ENCODE measurements around the gene TDRD6.

The TDRD6 gene

DNA sequence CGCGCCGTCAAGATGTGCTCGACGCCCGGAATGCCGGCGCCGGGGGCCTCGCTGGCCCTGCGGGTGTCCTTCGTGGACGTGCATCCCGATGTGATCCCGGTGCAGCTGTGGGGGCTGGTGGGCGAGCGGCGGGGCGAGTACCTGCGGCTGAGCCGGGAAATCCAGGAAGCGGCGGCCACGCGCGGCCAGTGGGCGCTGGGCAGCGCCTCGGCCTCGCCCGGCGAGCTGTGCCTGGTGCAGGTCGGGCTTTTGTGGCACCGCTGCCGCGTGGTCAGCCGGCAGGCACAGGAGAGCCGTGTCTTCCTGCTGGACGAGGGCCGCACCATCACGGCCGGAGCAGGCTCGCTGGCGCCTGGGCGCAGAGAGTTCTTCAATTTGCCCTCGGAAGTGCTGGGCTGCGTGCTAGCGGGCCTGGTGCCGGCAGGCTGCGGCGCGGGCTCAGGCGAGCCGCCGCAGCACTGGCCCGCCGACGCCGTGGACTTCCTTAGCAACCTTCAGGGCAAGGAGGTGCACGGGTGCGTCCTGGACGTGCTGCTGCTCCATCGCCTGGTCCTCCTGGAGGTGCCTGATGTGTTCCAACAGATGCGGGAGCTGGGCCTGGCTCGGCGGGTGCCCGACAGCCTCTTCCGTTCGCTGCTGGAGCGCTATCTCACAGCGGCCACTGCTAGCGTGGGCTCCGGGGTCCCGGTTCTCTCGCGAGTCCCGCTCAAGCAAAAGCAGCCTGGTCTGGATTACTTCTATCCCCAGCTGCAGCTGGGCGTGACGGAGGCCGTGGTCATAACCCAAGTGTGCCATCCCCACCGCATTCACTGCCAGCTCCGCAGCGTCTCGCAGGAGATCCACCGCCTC is 656 bp downstream of the TDRD6 start:
- H3K36me3 ChIP-seq (ENCODE audit: control insufficient read depth in 1 of 2, insufficient read depth in 2 of 2, low read length in 2 of 2): no peaks in the 10 kb centered on the region
- H3K4me1 ChIP-seq (ENCODE audit: control insufficient read depth in 1 of 2, insufficient read depth in 2 of 2, low read length in 2 of 2): no peaks in the 10 kb centered on the region
- H3K27ac ChIP-seq (ENCODE audit: low read length): no peak overlapping the region

DNA sequence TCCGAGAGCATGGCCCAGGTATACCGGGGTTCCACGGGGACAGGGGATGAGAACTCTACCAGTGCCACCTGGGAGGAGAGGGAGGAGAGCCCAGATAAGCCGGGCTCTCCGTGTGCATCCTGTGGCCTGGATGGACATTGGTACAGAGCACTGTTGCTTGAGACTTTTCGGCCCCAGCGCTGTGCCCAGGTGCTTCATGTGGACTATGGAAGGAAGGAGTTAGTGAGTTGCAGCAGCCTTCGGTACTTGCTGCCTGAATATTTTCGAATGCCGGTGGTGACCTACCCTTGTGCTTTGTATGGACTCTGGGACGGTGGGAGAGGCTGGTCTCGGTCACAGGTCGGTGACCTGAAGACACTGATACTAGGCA is 1.3 kb downstream of the TDRD6 start:
- H3K27me3 ChIP-seq (ENCODE audit: low read depth, low read length): no peaks in the 10 kb centered on the region
- no peaks in the 10 kb centered on the region for H3K4me1 ChIP-seq (ENCODE audit: control insufficient read depth in 1 of 2, insufficient read depth in 2 of 2, low read length in 2 of 2)
- no peaks in the 10 kb centered on the region for H3K9me3 ChIP-seq (ENCODE audit: control insufficient read depth in 1 of 2, low read length in 2 of 2)
- no peak overlapping the region for H3K27ac ChIP-seq (ENCODE audit: low read length)
- H3K36me3 ChIP-seq (ENCODE audit: control insufficient read depth in 1 of 2, insufficient read depth in 2 of 2, low read length in 2 of 2): no peaks in the 10 kb centered on the region
- no peak overlapping the region for H3K4me3 ChIP-seq (ENCODE audit: low read depth in 1 of 2, low read length in 2 of 2)

More for the DNA sequence above, 656 bp downstream of the TDRD6 start:
- no peak overlapping the region for H3K4me3 ChIP-seq (ENCODE audit: low read depth in 1 of 2, low read length in 2 of 2)
- no peaks in the 10 kb centered on the region for H3K9me3 ChIP-seq (ENCODE audit: control insufficient read depth in 1 of 2, low read length in 2 of 2)
- H3K27me3 ChIP-seq (ENCODE audit: low read depth, low read length): no peaks in the 10 kb centered on the region

DNA sequence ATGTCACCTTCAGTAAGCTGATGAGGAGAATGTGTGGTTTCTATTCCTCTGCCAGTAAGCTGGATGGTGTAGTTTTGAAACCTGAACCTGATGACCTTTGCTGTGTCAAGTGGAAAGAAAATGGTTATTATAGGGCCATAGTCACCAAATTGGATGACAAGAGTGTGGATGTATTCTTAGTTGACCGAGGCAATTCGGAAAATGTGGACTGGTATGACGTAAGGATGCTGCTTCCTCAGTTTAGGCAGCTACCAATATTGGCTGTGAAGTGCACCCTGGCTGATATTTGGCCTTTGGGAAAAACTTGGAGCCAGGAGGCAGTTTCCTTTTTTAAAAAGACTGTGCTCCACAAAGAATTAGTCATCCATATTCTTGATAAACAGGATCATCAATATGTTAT is 2.0 kb downstream of the TDRD6 start:
- Histone ChIP-seq H3K36me3 (ENCODE audit: control insufficient read depth in 1 of 2, insufficient read depth in 2 of 2, low read length in 2 of 2) (no peaks in the 10 kb centered on the region), H3K27me3 (ENCODE audit: low read depth, low read length) (no peaks in the 10 kb centered on the region), H3K9me3 (ENCODE audit: control insufficient read depth in 1 of 2, low read length in 2 of 2) (no peaks in the 10 kb centered on the region), H3K27ac (ENCODE audit: low read length) (no peak overlapping the region), H3K4me1 (ENCODE audit: control insufficient read depth in 1 of 2, insufficient read depth in 2 of 2, low read length in 2 of 2) (no peaks in the 10 kb centered on the region), H3K4me3 (ENCODE audit: low read depth in 1 of 2, low read length in 2 of 2) (no peak overlapping the region)

DNA sequence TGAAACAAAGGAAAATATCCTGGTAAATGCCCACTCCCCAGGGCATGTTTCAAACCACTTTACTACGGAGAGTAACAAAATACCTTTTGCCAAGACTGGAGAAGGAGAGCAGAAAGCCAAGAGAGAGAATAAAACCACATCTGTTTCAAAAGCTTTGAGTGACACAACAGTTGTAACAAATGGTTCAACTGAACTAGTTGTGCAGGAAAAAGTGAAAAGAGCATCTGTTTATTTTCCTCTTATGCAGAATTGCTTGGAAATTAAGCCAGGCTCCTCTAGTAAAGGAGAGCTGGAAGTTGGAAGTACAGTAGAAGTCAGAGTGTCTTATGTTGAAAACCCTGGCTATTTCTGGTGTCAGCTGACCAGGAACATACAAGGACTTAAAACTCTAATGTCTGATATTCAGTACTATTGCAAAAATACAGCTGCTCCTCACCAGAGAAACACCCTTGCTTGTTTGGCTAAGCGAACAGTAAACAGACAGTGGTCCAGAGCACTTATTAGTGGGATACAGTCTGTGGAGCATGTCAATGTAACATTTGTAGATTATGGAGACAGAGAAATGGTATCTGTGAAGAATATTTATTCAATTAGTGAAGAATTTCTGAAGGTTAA is 2.6 kb downstream of the TDRD6 start:
- H3K9me3 ChIP-seq (ENCODE audit: control insufficient read depth in 1 of 2, low read length in 2 of 2): no peaks in the 10 kb centered on the region
- no peaks in the 10 kb centered on the region for H3K36me3 ChIP-seq (ENCODE audit: control insufficient read depth in 1 of 2, insufficient read depth in 2 of 2, low read length in 2 of 2)
- no peak overlapping the region for H3K27ac ChIP-seq (ENCODE audit: low read length)
- no peak overlapping the region for H3K4me3 ChIP-seq (ENCODE audit: low read depth in 1 of 2, low read length in 2 of 2)
- no peaks in the 10 kb centered on the region for H3K4me1 ChIP-seq (ENCODE audit: control insufficient read depth in 1 of 2, insufficient read depth in 2 of 2, low read length in 2 of 2)
- H3K27me3 ChIP-seq (ENCODE audit: low read depth, low read length): no peaks in the 10 kb centered on the region

DNA sequence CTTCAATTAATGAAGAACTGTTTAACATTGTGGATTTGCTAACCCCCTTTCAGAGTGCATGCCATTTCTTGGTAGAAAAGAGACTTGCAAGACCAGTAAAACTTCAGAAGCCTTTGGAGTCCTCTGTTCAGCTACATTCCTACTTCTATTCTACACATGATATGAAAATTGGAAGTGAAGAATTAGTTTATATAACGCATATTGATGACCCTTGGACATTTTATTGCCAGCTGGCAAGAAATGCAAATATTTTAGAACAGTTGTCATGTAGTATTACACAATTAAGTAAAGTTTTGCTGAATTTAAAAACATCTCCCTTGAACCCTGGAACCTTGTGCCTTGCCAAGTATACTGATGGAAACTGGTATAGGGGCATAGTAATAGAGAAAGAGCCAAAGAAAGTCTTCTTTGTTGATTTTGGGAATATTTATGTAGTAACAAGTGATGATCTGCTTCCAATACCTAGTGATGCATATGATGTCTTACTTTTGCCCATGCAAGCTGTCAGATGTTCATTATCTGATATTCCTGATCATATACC is 3.3 kb downstream of the TDRD6 start:
- H3K27ac ChIP-seq (ENCODE audit: low read length): no peak overlapping the region

DNA sequence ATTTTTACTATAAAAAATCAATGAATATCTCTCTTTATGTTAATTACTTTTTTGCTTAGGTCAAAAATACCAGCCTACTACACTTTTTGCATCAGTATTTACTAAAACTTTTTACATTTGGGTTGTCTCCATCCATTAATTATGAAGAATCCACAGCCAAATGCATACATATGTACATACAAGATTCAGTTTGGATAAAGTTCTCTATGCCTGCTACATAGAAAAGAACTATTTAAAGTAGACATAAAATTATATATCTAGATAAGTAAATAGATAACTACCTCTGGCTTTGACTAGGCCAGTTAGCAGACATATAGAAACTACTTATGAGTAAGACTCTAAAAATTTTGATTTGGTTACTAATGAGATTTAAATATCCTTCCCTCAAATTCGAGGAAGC is 12.3 kb downstream of the TDRD6 start:
- no peak overlapping the region for H3K4me3 ChIP-seq (ENCODE audit: low read depth in 1 of 2, low read length in 2 of 2)
- no peaks in the 10 kb centered on the region for H3K9me3 ChIP-seq (ENCODE audit: control insufficient read depth in 1 of 2, low read length in 2 of 2)

More for the DNA sequence above, 3.3 kb downstream of the TDRD6 start:
- H3K27me3 ChIP-seq (ENCODE audit: low read depth, low read length): no peaks in the 10 kb centered on the region
- no peaks in the 10 kb centered on the region for H3K9me3 ChIP-seq (ENCODE audit: control insufficient read depth in 1 of 2, low read length in 2 of 2)
- no peak overlapping the region for H3K4me3 ChIP-seq (ENCODE audit: low read depth in 1 of 2, low read length in 2 of 2)
- no peaks in the 10 kb centered on the region for H3K4me1 ChIP-seq (ENCODE audit: control insufficient read depth in 1 of 2, insufficient read depth in 2 of 2, low read length in 2 of 2)
- H3K36me3 ChIP-seq (ENCODE audit: control insufficient read depth in 1 of 2, insufficient read depth in 2 of 2, low read length in 2 of 2): no peaks in the 10 kb centered on the region

DNA sequence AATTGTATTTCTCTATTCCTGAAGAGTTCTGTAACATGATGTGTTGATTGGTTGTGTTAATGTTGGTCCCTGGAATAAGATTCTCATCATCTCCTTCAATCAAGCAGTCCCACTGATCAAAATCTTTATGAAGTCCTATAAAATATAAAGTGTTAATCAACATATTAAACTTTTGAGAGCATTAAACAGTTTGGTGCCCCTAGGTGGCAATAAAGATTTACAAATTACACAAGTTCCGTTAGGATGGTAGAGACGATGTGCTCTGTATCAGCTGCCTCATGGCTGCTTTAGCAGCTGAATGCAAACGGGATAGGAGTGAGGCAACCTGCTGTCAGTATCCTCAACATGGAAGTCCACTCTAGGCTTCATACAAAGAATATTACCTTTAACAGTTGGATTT is 16.9 kb downstream of the TDRD6 start:
- H3K27me3 ChIP-seq (ENCODE audit: low read depth, low read length): no peaks in the 10 kb centered on the region
- H3K4me3 ChIP-seq (ENCODE audit: low read depth in 1 of 2, low read length in 2 of 2): no peak overlapping the region
- H3K4me1 ChIP-seq (ENCODE audit: control insufficient read depth in 1 of 2, insufficient read depth in 2 of 2, low read length in 2 of 2): no peaks in the 10 kb centered on the region
- no peaks in the 10 kb centered on the region for H3K36me3 ChIP-seq (ENCODE audit: control insufficient read depth in 1 of 2, insufficient read depth in 2 of 2, low read length in 2 of 2)
- no peak overlapping the region for H3K27ac ChIP-seq (ENCODE audit: low read length)
- no peaks in the 10 kb centered on the region for H3K9me3 ChIP-seq (ENCODE audit: control insufficient read depth in 1 of 2, low read length in 2 of 2)

More for the DNA sequence above, 12.3 kb downstream of the TDRD6 start:
- Histone ChIP-seq H3K36me3 (ENCODE audit: control insufficient read depth in 1 of 2, insufficient read depth in 2 of 2, low read length in 2 of 2) (no peaks in the 10 kb centered on the region), H3K4me1 (ENCODE audit: control insufficient read depth in 1 of 2, insufficient read depth in 2 of 2, low read length in 2 of 2) (no peaks in the 10 kb centered on the region), H3K27me3 (ENCODE audit: low read depth, low read length) (no peaks in the 10 kb centered on the region), H3K27ac (ENCODE audit: low read length) (no peak overlapping the region)

DNA sequence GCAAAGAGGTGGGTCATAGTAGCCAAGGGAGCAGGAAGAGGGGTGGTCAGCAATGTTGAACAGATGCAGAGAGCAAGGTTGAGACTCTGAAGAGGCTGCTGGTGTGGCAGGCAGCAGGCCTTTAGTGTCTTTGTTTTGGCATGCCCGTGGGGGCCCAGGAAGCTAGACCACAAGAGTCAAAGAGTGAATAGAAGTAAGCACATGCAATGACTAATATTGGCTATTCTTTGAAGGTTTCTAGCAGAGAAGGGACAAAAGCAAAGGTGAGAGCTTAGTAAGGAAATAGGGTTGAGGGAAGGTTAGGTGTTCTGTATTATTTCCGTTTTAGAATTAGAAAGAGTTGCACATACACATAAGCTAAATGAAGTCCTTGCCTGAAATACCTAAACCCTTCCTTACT is 18.8 kb downstream of the TDRD6 start:
- no peaks in the 10 kb centered on the region for H3K9me3 ChIP-seq (ENCODE audit: control insufficient read depth in 1 of 2, low read length in 2 of 2)
- no peaks in the 10 kb centered on the region for H3K36me3 ChIP-seq (ENCODE audit: control insufficient read depth in 1 of 2, insufficient read depth in 2 of 2, low read length in 2 of 2)
- no peak overlapping the region for H3K4me3 ChIP-seq (ENCODE audit: low read depth in 1 of 2, low read length in 2 of 2)
- no peaks in the 10 kb centered on the region for H3K27me3 ChIP-seq (ENCODE audit: low read depth, low read length)
- no peak overlapping the region for H3K27ac ChIP-seq (ENCODE audit: low read length)
- no peaks in the 10 kb centered on the region for H3K4me1 ChIP-seq (ENCODE audit: control insufficient read depth in 1 of 2, insufficient read depth in 2 of 2, low read length in 2 of 2)

DNA sequence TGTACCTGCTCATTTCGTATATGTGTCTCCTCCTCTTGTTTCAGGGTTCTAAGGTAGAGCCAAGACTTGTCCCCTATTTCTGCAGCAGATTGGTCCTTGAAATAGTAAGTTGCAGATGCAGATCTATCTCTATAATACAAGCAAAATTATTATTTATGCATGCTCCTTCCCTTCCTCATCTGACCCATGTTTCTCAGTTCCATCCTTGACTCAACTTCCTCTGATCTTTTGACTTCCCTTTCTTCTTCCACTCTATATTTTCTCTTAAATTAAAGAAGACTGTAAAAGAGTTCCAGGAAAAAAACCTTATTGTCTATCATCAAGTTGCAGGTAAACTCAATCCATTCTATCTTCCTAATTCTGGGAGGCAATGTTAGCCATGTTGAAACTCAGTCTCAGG is 23.8 kb downstream of the TDRD6 start:
- Histone ChIP-seq H3K27ac (ENCODE audit: low read length) (no peak overlapping the region), H3K4me1 (ENCODE audit: control insufficient read depth in 1 of 2, insufficient read depth in 2 of 2, low read length in 2 of 2) (no peaks in the 10 kb centered on the region), H3K9me3 (ENCODE audit: control insufficient read depth in 1 of 2, low read length in 2 of 2) (no peaks in the 10 kb centered on the region), H3K27me3 (ENCODE audit: low read depth, low read length) (no peaks in the 10 kb centered on the region), H3K4me3 (ENCODE audit: low read depth in 1 of 2, low read length in 2 of 2) (no peak overlapping the region), H3K36me3 (ENCODE audit: control insufficient read depth in 1 of 2, insufficient read depth in 2 of 2, low read length in 2 of 2) (no peaks in the 10 kb centered on the region)

DNA sequence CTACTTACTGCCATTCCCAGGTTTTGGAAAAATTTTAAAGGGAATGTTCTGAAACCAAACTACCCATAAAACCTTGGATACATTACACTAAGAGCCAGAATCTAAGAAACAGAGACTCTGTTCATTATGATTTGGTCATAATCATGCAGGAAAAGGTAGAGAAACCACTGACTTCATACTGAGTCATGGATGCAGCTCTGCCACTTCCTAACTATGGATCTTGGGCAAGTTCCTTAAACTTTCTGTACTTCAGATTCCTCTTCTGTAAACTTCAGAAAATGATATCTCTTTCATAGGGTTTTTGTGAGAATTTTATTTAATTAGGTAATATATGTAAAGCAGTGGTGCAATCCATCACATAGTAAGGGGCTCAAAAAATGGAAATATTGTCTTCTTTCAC is 27.5 kb downstream of the TDRD6 start:
- Histone ChIP-seq H3K4me1 (ENCODE audit: control insufficient read depth in 1 of 2, insufficient read depth in 2 of 2, low read length in 2 of 2) (no peaks in the 10 kb centered on the region), H3K27me3 (ENCODE audit: low read depth, low read length) (no peaks in the 10 kb centered on the region), H3K27ac (ENCODE audit: low read length) (no peak overlapping the region), H3K36me3 (ENCODE audit: control insufficient read depth in 1 of 2, insufficient read depth in 2 of 2, low read length in 2 of 2) (no peaks in the 10 kb centered on the region), H3K9me3 (ENCODE audit: control insufficient read depth in 1 of 2, low read length in 2 of 2) (no peaks in the 10 kb centered on the region), H3K4me3 (ENCODE audit: low read depth in 1 of 2, low read length in 2 of 2) (no peak overlapping the region)

DNA sequence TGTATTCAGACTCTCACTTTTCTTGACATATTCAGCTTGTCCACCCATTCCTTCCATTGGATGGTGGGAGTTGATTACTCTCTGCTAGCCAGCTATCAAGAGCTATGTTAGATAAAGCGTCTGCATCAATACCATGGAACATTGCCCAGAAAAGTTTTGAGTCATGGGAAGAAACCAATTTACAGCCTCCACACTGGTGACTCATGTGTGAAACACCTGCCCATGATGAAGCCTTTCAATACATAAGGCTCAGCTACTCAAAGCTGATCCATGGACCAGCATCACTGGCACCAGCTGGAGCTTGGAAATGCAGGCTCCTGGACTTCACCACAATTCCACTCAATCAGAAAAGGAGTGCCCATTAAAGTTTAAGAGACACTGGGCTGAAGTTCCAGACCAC is 31.4 kb downstream of the TDRD6 start:
- H3K9me3 ChIP-seq (ENCODE audit: control insufficient read depth in 1 of 2, low read length in 2 of 2): no peaks in the 10 kb centered on the region
- no peaks in the 10 kb centered on the region for H3K27me3 ChIP-seq (ENCODE audit: low read depth, low read length)
- no peaks in the 10 kb centered on the region for H3K36me3 ChIP-seq (ENCODE audit: control insufficient read depth in 1 of 2, insufficient read depth in 2 of 2, low read length in 2 of 2)
- no peak overlapping the region for H3K27ac ChIP-seq (ENCODE audit: low read length)
- H3K4me1 ChIP-seq (ENCODE audit: control insufficient read depth in 1 of 2, insufficient read depth in 2 of 2, low read length in 2 of 2): no peaks in the 10 kb centered on the region
- no peak overlapping the region for H3K4me3 ChIP-seq (ENCODE audit: low read depth in 1 of 2, low read length in 2 of 2)
